Measurements from ENCODE around the gene ANG. TPM values are rescaled to one million over a fixed set of nuclear protein-coding genes. Genes with fewer than 3 reads are reported as not detected.

ANG gene
- total RNA-seq, 1 experiment from 2014 or later, result 3.2 TPM

GRCh38 chr14:20698934-20699333, 10.4 kb downstream of the ANG start:
- H3T11ph ChIP-seq (ENCODE audit: low read length), result no peak overlapping the region
- no CpG with 5 or more reads among the region's 5 CpGs for WGBS (ENCODE audit: extremely low coverage, insufficient read length, low lambda C conversion rate)

More at GRCh38 chr14:20698934-20699333, 10.4 kb downstream of the ANG start:
- no peak for DNase-seq
- H2BK12ac ChIP-seq (ENCODE audit: insufficient read length, low read depth, low read length), result no peak overlapping the region
- H3K23me2 ChIP-seq (ENCODE audit: insufficient read length, low read depth, low read length, poor library complexity, severe bottlenecking), result no peaks in the 10 kb centered on the region
- H3K4ac ChIP-seq (ENCODE audit: low read depth, low read length), result no peak overlapping the region
- H4K91ac ChIP-seq (ENCODE audit: insufficient read length, low read depth, low read length), result no peak overlapping the region
- TF ChIP-seq CTCF (conservative IDR thresholded peaks at IDR 0.05), result no peak
- no peak overlapping the region for H3K23ac ChIP-seq (ENCODE audit: insufficient read length, low read depth, low read length)
- H2BK120ac ChIP-seq (ENCODE audit: low read depth, low read length, poor library complexity, severe bottlenecking), result no peak overlapping the region
- H3K79me2 ChIP-seq (ENCODE audit: insufficient read depth, low read length), result no peaks in the 10 kb centered on the region
- no peak overlapping the region for H2AFZ ChIP-seq (ENCODE audit: low read length)
- no peak overlapping the region for H3K4me2 ChIP-seq (ENCODE audit: insufficient read depth, insufficient read length, low read length)
- no peaks in the 10 kb centered on the region for H3K9me3 ChIP-seq (ENCODE audit: control insufficient read depth, low read depth, low read length)
- H3K9ac ChIP-seq (ENCODE audit: extremely low read depth, insufficient read length, low read length), result no peak overlapping the region
- H3K4me1 ChIP-seq (ENCODE audit: insufficient read depth, low read length), result no peaks in the 10 kb centered on the region
- H3K27me3 ChIP-seq (ENCODE audit: insufficient read depth, low read length), result no peaks in the 10 kb centered on the region
- Mint-ChIP-seq H3K36me3 (ENCODE audit: insufficient read depth in 1 of 3, low read depth in 3 of 3) (peaks cover 0 to 1% (median 0%) of the 10 kb centered on the region in 3 experiments; a peak in 2 of 7 replicates), H3K9me3 (no peaks in the 10 kb centered on the region; a peak in 2 of 5 replicates), H3K4me3 (no peak overlapping the region), H3K27ac (no peak overlapping the region), H3K27me3 (ENCODE audit: low read depth) (no peaks in the 10 kb centered on the region), H3K4me1 (peaks cover 8 to 10% of the 10 kb centered on the region in 2 experiments; a peak in 3 of 4 replicates)
- H2BK20ac ChIP-seq (ENCODE audit: low read depth, low read length, poor library complexity, severe bottlenecking), result no peak overlapping the region
- no peak overlapping the region for H4K8ac ChIP-seq (replicated peaks; ENCODE audit: insufficient read length, low read depth, low read length)
- no peaks in the 10 kb centered on the region for H4K20me1 ChIP-seq (ENCODE audit: control insufficient read depth, insufficient read depth, insufficient read length)
- H2AK5ac ChIP-seq (ENCODE audit: insufficient read length, low read length), result no peak overlapping the region
- no peak overlapping the region for H4K5ac ChIP-seq (ENCODE audit: insufficient read length, low read depth, low read length)
- no peak overlapping the region for H3K18ac ChIP-seq (ENCODE audit: insufficient read length, low read depth, low read length)
- no peak overlapping the region for H2BK15ac ChIP-seq (ENCODE audit: low read depth, low read length)
- H3K56ac ChIP-seq (ENCODE audit: insufficient read length, low read depth, low read length), result no peak overlapping the region
- H2BK5ac ChIP-seq (ENCODE audit: insufficient read length, low read length), result no peak overlapping the region
- H3K27ac ChIP-seq (ENCODE audit: insufficient read length, low read depth, low read length), result no peak overlapping the region
- no peak overlapping the region for H3K14ac ChIP-seq (ENCODE audit: insufficient read depth, low read length)
- H3K79me1 ChIP-seq (ENCODE audit: insufficient read depth, low read depth, low read length, poor library complexity, severe bottlenecking), result no peaks in the 10 kb centered on the region

Data from H9 (cell line).